Liver (tissue), 3 donors: ENCODE measurements around the gene CARMIL1.

ENCODE experiments used
- CTCF ChIP-seq: fragments of 150-350 bp; IDR thresholded peaks from 2 replicates; pipeline ENCODE4 v1.5.1; 2017; ENCODE audit warnings: improper control_type of control experiment, low read depth, low read length; ENCODE audit not compliant: missing input control
- JUND ChIP-seq, 2 donors: IDR thresholded peaks; 2 replicates each; pipeline ENCODE4 v1.6.1; 2016; ENCODE audit warnings: antibody characterized with exemption in 2 of 2
- RAD21 ChIP-seq, 2 donors: IDR thresholded peaks; 2 replicates each; pipeline ENCODE4 v1.6.1; 2016; ENCODE audit warnings: antibody characterized with exemption in 2 of 2, mild to moderate bottlenecking in 2 of 2
- SP1 ChIP-seq: IDR thresholded peaks from 2 replicates; pipeline ENCODE4 v1.6.1; 2018; ENCODE audit warnings: antibody characterized with exemption, mild to moderate bottlenecking
- TAF1 ChIP-seq: conservative IDR thresholded peaks from 2 replicates; pipeline ENCODE4 v1.6.1; 2016; ENCODE audit warnings: antibody characterized with exemption, mild to moderate bottlenecking
- TF ChIP-seq, protein P1 (sequence below): IDR thresholded peaks from 2 replicates; pipeline ENCODE4 v1.6.1; 2016; ENCODE audit warnings: antibody characterized with exemption, mild to moderate bottlenecking
- TF ChIP-seq, protein P2 (sequence below): IDR thresholded peaks from 2 replicates; pipeline ENCODE4 v1.6.1; 2016; ENCODE audit warnings: antibody characterized with exemption
- TF ChIP-seq, protein P3 (sequence below): IDR thresholded peaks from 2 replicates; pipeline ENCODE4 v1.6.1; 2016; ENCODE audit warnings: antibody characterized with exemption
- donor health status: healthy.
- donor health status: healthy.

DNA sequence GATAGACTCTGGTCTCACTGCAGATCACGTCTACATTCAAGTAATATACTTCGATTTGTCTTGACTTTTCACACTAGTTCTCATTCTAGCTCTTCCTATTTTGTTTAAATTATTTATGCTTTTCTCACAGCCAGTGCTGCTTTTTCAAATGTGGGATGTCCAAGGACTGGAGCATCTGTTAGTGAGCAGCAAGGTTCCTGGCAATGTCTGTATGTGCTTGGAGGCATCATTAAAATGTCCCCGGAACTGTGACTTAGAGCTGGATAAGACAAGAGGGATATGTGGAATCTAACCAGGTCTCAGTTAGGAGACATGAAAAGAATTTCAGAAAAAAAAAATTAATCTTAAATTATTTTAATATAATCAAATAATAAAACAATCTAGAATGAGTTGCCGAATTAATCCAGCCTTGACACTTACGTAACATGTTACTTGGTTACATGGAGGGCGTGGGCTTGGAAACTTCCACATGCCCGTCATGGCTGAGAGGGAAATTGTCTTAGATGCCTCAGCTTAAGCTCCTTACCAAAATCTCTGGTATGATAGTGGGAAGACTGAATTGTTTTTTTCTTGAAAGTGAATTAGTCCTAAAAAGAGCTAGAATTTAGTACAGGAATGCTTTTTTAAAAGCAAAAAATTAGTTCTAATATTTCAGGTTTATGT lies 21.4 kb upstream of the CARMIL1 start:
- TF ChIP-seq CTCF (no peak), JUND (IDR thresholded peaks at IDR 0.05) (no peak), RAD21 (IDR thresholded peaks at IDR 0.05) (no peak), SP1 (no peak), TAF1 (no peak)
- TF ChIP-seq, protein P1, sequence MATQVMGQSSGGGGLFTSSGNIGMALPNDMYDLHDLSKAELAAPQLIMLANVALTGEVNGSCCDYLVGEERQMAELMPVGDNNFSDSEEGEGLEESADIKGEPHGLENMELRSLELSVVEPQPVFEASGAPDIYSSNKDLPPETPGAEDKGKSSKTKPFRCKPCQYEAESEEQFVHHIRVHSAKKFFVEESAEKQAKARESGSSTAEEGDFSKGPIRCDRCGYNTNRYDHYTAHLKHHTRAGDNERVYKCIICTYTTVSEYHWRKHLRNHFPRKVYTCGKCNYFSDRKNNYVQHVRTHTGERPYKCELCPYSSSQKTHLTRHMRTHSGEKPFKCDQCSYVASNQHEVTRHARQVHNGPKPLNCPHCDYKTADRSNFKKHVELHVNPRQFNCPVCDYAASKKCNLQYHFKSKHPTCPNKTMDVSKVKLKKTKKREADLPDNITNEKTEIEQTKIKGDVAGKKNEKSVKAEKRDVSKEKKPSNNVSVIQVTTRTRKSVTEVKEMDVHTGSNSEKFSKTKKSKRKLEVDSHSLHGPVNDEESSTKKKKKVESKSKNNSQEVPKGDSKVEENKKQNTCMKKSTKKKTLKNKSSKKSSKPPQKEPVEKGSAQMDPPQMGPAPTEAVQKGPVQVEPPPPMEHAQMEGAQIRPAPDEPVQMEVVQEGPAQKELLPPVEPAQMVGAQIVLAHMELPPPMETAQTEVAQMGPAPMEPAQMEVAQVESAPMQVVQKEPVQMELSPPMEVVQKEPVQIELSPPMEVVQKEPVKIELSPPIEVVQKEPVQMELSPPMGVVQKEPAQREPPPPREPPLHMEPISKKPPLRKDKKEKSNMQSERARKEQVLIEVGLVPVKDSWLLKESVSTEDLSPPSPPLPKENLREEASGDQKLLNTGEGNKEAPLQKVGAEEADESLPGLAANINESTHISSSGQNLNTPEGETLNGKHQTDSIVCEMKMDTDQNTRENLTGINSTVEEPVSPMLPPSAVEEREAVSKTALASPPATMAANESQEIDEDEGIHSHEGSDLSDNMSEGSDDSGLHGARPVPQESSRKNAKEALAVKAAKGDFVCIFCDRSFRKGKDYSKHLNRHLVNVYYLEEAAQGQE: no peak
- TF ChIP-seq, protein P2, sequence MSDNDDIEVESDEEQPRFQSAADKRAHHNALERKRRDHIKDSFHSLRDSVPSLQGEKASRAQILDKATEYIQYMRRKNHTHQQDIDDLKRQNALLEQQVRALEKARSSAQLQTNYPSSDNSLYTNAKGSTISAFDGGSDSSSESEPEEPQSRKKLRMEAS: no peak
- TF ChIP-seq, protein P3, sequence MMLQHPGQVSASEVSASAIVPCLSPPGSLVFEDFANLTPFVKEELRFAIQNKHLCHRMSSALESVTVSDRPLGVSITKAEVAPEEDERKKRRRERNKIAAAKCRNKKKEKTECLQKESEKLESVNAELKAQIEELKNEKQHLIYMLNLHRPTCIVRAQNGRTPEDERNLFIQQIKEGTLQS: no peak
